Testis (tissue), 3 donors: Measurements from ENCODE around the gene ELN. TPM values are rescaled to one million over a fixed set of nuclear protein-coding genes. Genes with fewer than 3 reads are reported as not detected.

ENCODE experiments used
- DNase-seq: peaks from one replicate; pipeline ENCODE4 v3.0.0-alpha.2; 2019
- H3K27ac ChIP-seq, 2 donors: fragments of 200-600 bp; sonication (generic); one replicate each; pipeline ENCODE4 v1.5.1; 2019
- H3K27me3 ChIP-seq: fragments of 200-600 bp; sonication (generic); one replicate; pipeline ENCODE4 v1.5.1; 2019
- H3K36me3 ChIP-seq: fragments of 200-600 bp; sonication (generic); one replicate; pipeline ENCODE4 v1.5.1; 2017; ENCODE audit warnings: low read depth; ENCODE audit errors: missing control alignments
- H3K4me1 ChIP-seq: fragments of 200-600 bp; sonication (generic); one replicate; pipeline ENCODE4 v1.5.1; 2019
- H3K4me3 ChIP-seq, 2 donors: fragments of 200-600 bp; sonication (generic); one replicate each; pipeline ENCODE4 v1.5.1; 2017 to 2019
- H3K9me3 ChIP-seq: fragments of 200-600 bp; sonication (generic); one replicate; pipeline ENCODE4 v1.5.1; 2017
- CTCF ChIP-seq, 3 experiments: fragments of 450-650 bp in 2 of 3; fragments of 200-600 bp in 1 of 3; sonication (generic) in 1 of 3; IDR thresholded peaks; one replicate each; pipeline ENCODE4 v1.5.1; 2016 to 2019; ENCODE audit warnings: antibody characterized with exemption in 3 of 3, mild to moderate bottlenecking in 2 of 3, moderate library complexity in 1 of 3
- POLR2A ChIP-seq: fragments of 450-650 bp; IDR thresholded peaks from one replicate; pipeline ENCODE4 v1.6.1; 2017; ENCODE audit warnings: antibody characterized with exemption, mild to moderate bottlenecking, moderate library complexity
- WGBS, 2 donors: methylation state at CpG; one replicate each; pipeline ENCODE4 v1.1.5; 2018; 5-methylcytosine and 5-hydroxymethylcytosine counted together
- intact Hi-C: fragments of 100-400 bp; cut with DNase I; formaldehyde crosslinking; loops from one replicate; pipeline ENCODE4 v1.15.1; 2023; ENCODE audit warnings: low total_unique reads
- polyA plus RNA-seq: library from polyadenylated mRNA; stranded (reverse); fragments of 350-450 nt; fragmentation: Illumina TruSeq; extraction: RNeasy Lipid Tissue Mini Kit (QIAGEN cat#74804); gene quantifications from one replicate; pipeline ENCODE4 v1.2.3, GENCODE V29; 2014; ENCODE audit warnings: low read depth, low replicate concordance; ENCODE audit not compliant: insufficient read depth
- total RNA-seq, 2 donors: library from RNA; depleted of rRNA; stranded (reverse); fragments of >200 nt; gene quantifications; one replicate each; pipeline ENCODE4 v1.2.3, GENCODE V29; 2016

The ELN gene
- total and polyA plus RNA-seq, 3 donors from 2014 or later = 24.6 to 55.9 (median 35.2) TPM

- H3K27ac ChIP-seq = peak overlapping the region in 1 of 2 donors; percentile 17
- H3K4me3 ChIP-seq = no peak overlapping the region
- H3K9me3 ChIP-seq = no peaks in the 10 kb centered on the region
- 33 to 45% methylated on average over 2 to 13 of the region's 13 CpGs for WGBS, 2 donors
- H3K4me1 ChIP-seq = peaks cover 16% of the 10 kb centered on the region
- no peak for DNase-seq
- no peaks in the 10 kb centered on the region for H3K36me3 ChIP-seq
- intact Hi-C loops = no loop called here
- no peaks in the 10 kb centered on the region for H3K27me3 ChIP-seq
- TF ChIP-seq CTCF (IDR thresholded peaks at IDR 0.05) (no peak), POLR2A (no peak)
These were observed 64.5 kb downstream of the ELN start for GRCh38 chr7:74092321-74092963.

- no peaks in the 10 kb centered on the region for H3K36me3 ChIP-seq
- no peaks in the 10 kb centered on the region for H3K27me3 ChIP-seq
- no peak for TF ChIP-seq POLR2A
- no peak for TF ChIP-seq CTCF (IDR thresholded peaks at IDR 0.05)
- H3K27ac ChIP-seq = peak overlapping the region in 1 of 2 donors; percentile 17
- intact Hi-C loops = no loop called here
- peak; percentile 47 for DNase-seq
- no peak overlapping the region for H3K4me3 ChIP-seq
- peaks cover 16% of the 10 kb centered on the region for H3K4me1 ChIP-seq
- 48% methylated on average over 12 of the region's 12 CpGs; no CpG with 5 or more reads in 1 of the 2 donors for WGBS, 2 donors
- no peaks in the 10 kb centered on the region for H3K9me3 ChIP-seq
These were observed 65.0 kb downstream of the ELN start for GRCh38 chr7:74092964-74093471.

GRCh38 chr7:74093671-74094223 lies 65.8 kb downstream of the ELN start:
- intact Hi-C loops = no loop called here
- peaks cover 16% of the 10 kb centered on the region for H3K4me1 ChIP-seq
- WGBS, 2 donors = 33 to 62% methylated on average over 1 to 15 of the region's 15 CpGs
- no peaks in the 10 kb centered on the region for H3K36me3 ChIP-seq
- TF ChIP-seq POLR2A = no peak
- no peak for TF ChIP-seq CTCF (IDR thresholded peaks at IDR 0.05)
- H3K4me3 ChIP-seq = no peak overlapping the region
- H3K27me3 ChIP-seq = no peaks in the 10 kb centered on the region
- H3K27ac ChIP-seq = peak overlapping the region in 1 of 2 donors; percentile 17
- no peak for DNase-seq
- no peaks in the 10 kb centered on the region for H3K9me3 ChIP-seq

- WGBS, 2 donors = 28 to 44% methylated on average over 21 to 32 of the region's 32 CpGs
- no peaks in the 10 kb centered on the region for H3K36me3 ChIP-seq
- TF ChIP-seq POLR2A (no peak), CTCF (IDR thresholded peaks at IDR 0.05) (no peak)
- peak; percentile 64 for DNase-seq
- H3K27ac ChIP-seq = peak overlapping the region in 1 of 2 donors; percentile 19
- intact Hi-C loops = no loop called here
- peak overlapping the region in 1 of 2 donors; percentile 32 for H3K4me3 ChIP-seq
- H3K4me1 ChIP-seq = peaks cover 16% of the 10 kb centered on the region
- H3K9me3 ChIP-seq = no peaks in the 10 kb centered on the region
- no peaks in the 10 kb centered on the region for H3K27me3 ChIP-seq
These were observed 66.5 kb downstream of the ELN start for GRCh38 chr7:74094224-74095101.
